Progenitor cell of endocrine pancreas (in vitro differentiated cells): ENCODE data around the gene FAM209A. TPM values are rescaled to one million over a fixed set of nuclear protein-coding genes. Genes with fewer than 3 reads are reported as not detected.
"Not testable (repeated sequence)": the region's sequence is repeated elsewhere in the genome, so short reads cannot be mapped to it uniquely, and the experiment has no call there.

Experiments used
- DNase-seq: peaks from one replicate; pipeline ENCODE4 v3.0.0; 2021; ENCODE audit warnings: low spot score; ENCODE audit not compliant: unreplicated experiment
- H3K27ac Mint-ChIP-seq: 2 replicates; pipeline ENCODE4 v1.8.0; 2021; ENCODE audit warnings: mild to moderate bottlenecking, moderate library complexity, mixed read lengths
- H3K27me3 Mint-ChIP-seq: 2 replicates; pipeline ENCODE4 v1.8.0; 2021; ENCODE audit warnings: mixed read lengths
- H3K36me3 Mint-ChIP-seq: 2 replicates; pipeline ENCODE4 v1.8.0; 2022; ENCODE audit warnings: mixed read lengths; ENCODE audit not compliant: insufficient read depth
- H3K4me1 Mint-ChIP-seq: 2 replicates; pipeline ENCODE4 v1.8.0; 2021; ENCODE audit warnings: low read depth, mixed read lengths
- H3K4me3 Mint-ChIP-seq: 2 replicates; pipeline ENCODE4 v1.8.0; 2021; ENCODE audit warnings: low read depth, mild to moderate bottlenecking, moderate library complexity, mixed read lengths
- H3K9me3 Mint-ChIP-seq: 2 replicates; pipeline ENCODE4 v1.8.0; 2021; ENCODE audit warnings: low read depth, mixed read lengths
- total RNA-seq: library from RNA; stranded (reverse); gene quantifications from 2 replicates; pipeline ENCODE4 v1.2.1, GENCODE V29; 2021
- TF ChIP-seq, protein P1 (sequence below): fragments of 200-600 bp; sonication (generic); IDR thresholded peaks from one replicate; pipeline ENCODE4 v1.5.0; 2021; ENCODE audit warnings: antibody characterized with exemption, mild to moderate bottlenecking; ENCODE audit not compliant: unreplicated experiment

The FAM209A gene
- total RNA-seq, 1 donor from 2014 or later: not detected

DNA sequence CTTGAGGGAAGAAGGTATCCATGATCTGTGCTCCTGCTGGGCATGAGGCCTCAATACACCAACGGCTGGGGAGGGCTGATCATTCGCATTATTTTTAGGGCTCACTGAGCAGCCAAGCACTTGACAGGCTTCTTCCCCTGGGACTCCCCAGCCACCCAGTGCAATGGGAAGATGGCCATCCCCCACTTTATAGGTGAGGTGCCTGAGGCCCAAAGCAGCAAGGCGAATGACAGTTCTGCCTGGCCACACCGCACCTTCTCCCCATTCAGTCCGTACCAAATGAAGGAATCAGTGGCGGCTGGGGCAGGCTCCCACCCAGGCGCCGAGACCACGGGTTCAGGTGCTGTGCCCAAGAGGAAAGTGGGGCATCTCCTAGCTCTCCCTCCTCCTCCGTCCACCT, 4.4 kb upstream of the FAM209A start:
- no peak for DNase-seq
- H3K27ac Mint-ChIP-seq: no peak overlapping the region
- H3K27me3 Mint-ChIP-seq: peaks cover 2% of the 10 kb centered on the region
- peaks cover 13% of the 10 kb centered on the region for H3K9me3 Mint-ChIP-seq
- H3K4me1 Mint-ChIP-seq: no peaks in the 10 kb centered on the region
- TF ChIP-seq, protein P1, sequence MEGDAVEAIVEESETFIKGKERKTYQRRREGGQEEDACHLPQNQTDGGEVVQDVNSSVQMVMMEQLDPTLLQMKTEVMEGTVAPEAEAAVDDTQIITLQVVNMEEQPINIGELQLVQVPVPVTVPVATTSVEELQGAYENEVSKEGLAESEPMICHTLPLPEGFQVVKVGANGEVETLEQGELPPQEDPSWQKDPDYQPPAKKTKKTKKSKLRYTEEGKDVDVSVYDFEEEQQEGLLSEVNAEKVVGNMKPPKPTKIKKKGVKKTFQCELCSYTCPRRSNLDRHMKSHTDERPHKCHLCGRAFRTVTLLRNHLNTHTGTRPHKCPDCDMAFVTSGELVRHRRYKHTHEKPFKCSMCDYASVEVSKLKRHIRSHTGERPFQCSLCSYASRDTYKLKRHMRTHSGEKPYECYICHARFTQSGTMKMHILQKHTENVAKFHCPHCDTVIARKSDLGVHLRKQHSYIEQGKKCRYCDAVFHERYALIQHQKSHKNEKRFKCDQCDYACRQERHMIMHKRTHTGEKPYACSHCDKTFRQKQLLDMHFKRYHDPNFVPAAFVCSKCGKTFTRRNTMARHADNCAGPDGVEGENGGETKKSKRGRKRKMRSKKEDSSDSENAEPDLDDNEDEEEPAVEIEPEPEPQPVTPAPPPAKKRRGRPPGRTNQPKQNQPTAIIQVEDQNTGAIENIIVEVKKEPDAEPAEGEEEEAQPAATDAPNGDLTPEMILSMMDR: no peak
- H3K36me3 Mint-ChIP-seq: peaks cover 35% of the 10 kb centered on the region
- no peak overlapping the region for H3K4me3 Mint-ChIP-seq

DNA sequence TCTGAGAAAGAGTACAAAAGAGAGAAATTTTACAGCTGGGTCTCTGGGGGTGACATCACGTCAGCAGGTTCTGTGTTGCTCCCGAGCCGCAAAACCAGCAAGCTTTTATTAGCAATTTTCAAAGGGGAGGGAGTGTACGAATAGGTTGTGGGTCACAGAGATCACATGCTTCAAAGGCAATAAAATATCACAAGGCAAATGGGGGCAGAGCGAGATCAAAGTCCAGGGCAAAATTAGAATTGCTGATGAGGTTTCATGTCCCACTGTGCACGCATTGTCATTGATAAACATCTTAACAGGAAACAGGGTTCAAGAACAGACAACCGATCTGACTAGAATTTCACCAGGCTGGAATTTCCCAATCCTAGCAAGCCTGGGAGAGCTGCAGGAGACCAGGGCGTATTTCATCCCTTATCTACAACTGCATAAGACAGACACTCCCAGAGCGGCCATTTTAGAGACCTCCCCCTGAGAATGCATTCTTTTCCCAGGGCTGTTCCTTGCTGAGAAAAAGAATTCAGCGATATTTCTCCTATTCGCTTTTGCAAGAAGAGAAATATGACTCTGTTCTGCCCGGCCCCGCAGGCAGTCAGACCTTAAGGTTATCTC, 3.7 kb upstream of the FAM209A start:
- not testable (repeated sequence) for H3K27me3 Mint-ChIP-seq, DNase-seq, H3K4me1 Mint-ChIP-seq, H3K4me3 Mint-ChIP-seq
- Mint-ChIP-seq H3K9me3 (peaks cover 13% of the 10 kb centered on the region), H3K36me3 (peaks cover 35% of the 10 kb centered on the region), H3K27ac (peak overlapping the region; percentile 79)

DNA sequence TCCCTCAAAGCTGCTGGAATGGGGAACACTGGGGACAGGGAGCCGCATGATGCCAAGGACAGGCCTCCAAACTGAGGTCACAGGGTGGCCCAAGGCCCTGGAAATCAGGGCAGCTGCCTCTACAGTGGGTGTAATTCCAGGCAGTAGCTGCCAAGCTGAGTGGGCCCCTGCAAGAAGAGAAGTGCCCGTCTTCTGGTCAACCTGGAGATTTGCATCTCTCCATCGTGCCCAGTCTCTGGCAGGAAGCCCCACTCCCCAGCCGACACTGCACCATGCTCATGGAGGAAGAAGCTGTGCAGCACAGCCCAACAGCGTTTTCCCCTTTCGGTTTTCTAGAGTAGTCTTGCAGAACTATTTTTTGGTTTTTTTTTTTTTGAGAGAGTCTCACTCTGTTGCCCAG, 2.2 kb upstream of the FAM209A start:
- peaks cover 6% of the 10 kb centered on the region for H3K27me3 Mint-ChIP-seq
- TF ChIP-seq, protein P1: no peak
- no peaks in the 10 kb centered on the region for H3K4me1 Mint-ChIP-seq
- peaks cover 13% of the 10 kb centered on the region for H3K9me3 Mint-ChIP-seq
- no peak overlapping the region for H3K27ac Mint-ChIP-seq
- DNase-seq: no peak
- no peak overlapping the region for H3K4me3 Mint-ChIP-seq
- peaks cover 35% of the 10 kb centered on the region for H3K36me3 Mint-ChIP-seq

DNA sequence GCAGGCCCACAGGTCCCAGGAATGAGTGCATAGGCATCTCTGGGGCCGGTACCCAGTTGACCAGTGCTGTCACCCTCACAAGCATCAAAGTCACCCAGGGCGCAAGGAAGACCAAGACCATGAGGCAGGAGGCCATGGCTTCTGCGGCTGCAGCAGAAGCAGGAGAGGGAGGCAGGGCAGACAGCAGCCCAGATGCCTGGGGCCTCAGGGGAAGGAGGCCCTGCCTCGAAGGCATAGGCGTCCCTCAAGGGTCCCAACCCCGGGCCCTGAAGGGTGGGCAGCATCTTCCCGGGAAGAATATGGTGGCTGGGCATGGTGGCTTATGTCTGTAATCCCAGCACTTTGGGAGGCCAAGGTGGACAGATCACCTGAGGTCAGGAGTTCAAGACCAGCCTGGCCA, 3.0 kb downstream of the FAM209A start:
- Mint-ChIP-seq H3K27me3 (peaks cover 6% of the 10 kb centered on the region), H3K9me3 (no peaks in the 10 kb centered on the region), H3K4me1 (no peaks in the 10 kb centered on the region), H3K27ac (no peak overlapping the region), H3K36me3 (no peaks in the 10 kb centered on the region), H3K4me3 (no peak overlapping the region)
- no peak for DNase-seq
- TF ChIP-seq, protein P1: no peak

DNA sequence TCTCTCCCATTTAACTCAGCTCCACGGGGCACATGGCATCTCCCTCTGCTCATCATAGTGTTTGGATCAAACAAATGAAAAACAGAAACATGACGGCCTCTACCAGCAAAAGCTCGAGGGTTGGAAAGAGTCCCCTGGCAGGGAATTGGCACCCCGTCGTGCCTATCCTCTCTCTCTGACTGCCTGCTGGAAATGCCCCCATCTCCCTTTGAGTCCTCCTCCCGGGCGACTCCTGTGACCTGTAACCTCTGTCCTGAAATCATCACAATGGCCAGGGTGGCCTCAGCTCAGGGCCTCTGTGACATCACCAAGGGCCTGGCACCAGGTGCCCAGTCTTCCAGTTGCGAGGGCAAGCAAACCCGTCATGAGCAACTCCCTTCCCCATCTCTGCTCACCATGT, 8.4 kb downstream of the FAM209A start, which contains the start of gene FAM209B:
Gene FAM209B (plus strand): TSS at position 301 of the 400 bp plus-strand sequence. CDS start 96 bp downstream, at position 397.
- H3K27me3 Mint-ChIP-seq, H3K9me3 Mint-ChIP-seq, DNase-seq, H3K4me3 Mint-ChIP-seq, H3K36me3 Mint-ChIP-seq, H3K27ac Mint-ChIP-seq, H3K4me1 Mint-ChIP-seq: not testable (repeated sequence)

DNA sequence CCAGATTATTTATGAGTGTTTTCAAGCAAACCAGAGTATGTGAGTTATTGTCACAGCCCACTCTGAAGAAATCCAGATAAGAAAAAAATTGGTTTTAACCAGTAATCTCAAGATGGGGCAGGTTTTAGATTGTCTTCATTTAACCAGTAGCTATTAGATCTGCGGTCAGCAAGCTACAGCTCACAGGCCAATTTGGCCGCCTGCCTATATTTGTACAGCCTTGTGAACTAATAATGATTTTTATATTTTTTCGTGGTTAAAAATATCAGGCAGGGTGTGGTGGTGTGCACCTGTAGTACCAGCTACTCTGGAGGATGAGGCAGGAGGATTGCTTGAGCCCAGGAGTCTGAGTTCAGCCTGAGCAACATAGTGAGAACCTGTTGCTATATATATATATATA, 13.5 kb downstream of the FAM209A start:
- Mint-ChIP-seq H3K4me1 (no peaks in the 10 kb centered on the region), H3K4me3 (no peak overlapping the region), H3K9me3 (no peaks in the 10 kb centered on the region), H3K36me3 (no peaks in the 10 kb centered on the region), H3K27me3 (no peaks in the 10 kb centered on the region), H3K27ac (no peak overlapping the region)
- TF ChIP-seq, protein P1: no peak
- no peak for DNase-seq
